Sigmoid colon (tissue), 7 donors: Measurements from ENCODE around the gene GOLGA6L9. TPM values are rescaled to one million over a fixed set of nuclear protein-coding genes. Genes with fewer than 3 reads are reported as not detected.
"Not testable (repeated sequence)": the region's sequence is repeated elsewhere in the genome, so short reads cannot be mapped to it uniquely, and the experiment has no call there.

Experiments used
- DNase-seq: peaks from one replicate; pipeline ENCODE4 v3.0.0-alpha.2; 2019
- H3K27ac ChIP-seq, 4 donors: fragments of 200-600 bp; sonication (generic); one replicate each; pipeline ENCODE4 v1.5.1; 2016 to 2019; ENCODE audit warnings: mild to moderate bottlenecking in 1 of 4
- H3K27me3 ChIP-seq, 3 donors: fragments of 200-600 bp; sonication (generic); one replicate each; pipeline ENCODE4 v1.5.1; 2019; ENCODE audit warnings: mild to moderate bottlenecking in 1 of 3
- H3K36me3 ChIP-seq, 4 donors: fragments of 200-600 bp; sonication (generic); one replicate each; pipeline ENCODE4 v1.5.1; 2016 to 2019
- H3K4me1 ChIP-seq, 4 donors: fragments of 200-600 bp; sonication (generic); one replicate each; pipeline ENCODE4 v1.5.1; 2017 to 2019
- H3K4me3 ChIP-seq, 4 donors: fragments of 200-600 bp; sonication (generic); one replicate each; pipeline ENCODE4 v1.5.1; 2017 to 2019; ENCODE audit warnings: mild to moderate bottlenecking in 2 of 4, moderate library complexity in 1 of 4
- H3K9me3 ChIP-seq, 4 donors: fragments of 200-600 bp in 3 of 4; sonication (generic) in 3 of 4; one replicate each; pipeline versions ENCODE4 v1.5.1 to v1.6.1; 2013 to 2019
- CTCF ChIP-seq, 4 experiments: fragments of 450-650 bp in 3 of 4; fragments of 200-600 bp in 1 of 4; IDR thresholded peaks; one replicate each; pipeline ENCODE4 v1.5.1; 2016 to 2019; ENCODE audit warnings: antibody characterized with exemption in 4 of 4, mild to moderate bottlenecking in 3 of 4, moderate library complexity in 2 of 4
- POLR2AphosphoS5 ChIP-seq, 4 donors: sonication (generic); formaldehyde crosslinking; IDR thresholded peaks; one replicate each; pipeline ENCODE4 v1.6.1; 2017; ENCODE audit warnings: antibody characterized with exemption in 4 of 4
- WGBS, 2 donors: extraction: QIAGEN DNeasy Blood & Tissue Kit; methylation state at CpG; one replicate each; pipeline ENCODE4 v1.1.7; 2013; 5-methylcytosine and 5-hydroxymethylcytosine counted together
- intact Hi-C: fragments of 100-400 bp; cut with DNase I; formaldehyde crosslinking; loops from one replicate; pipeline ENCODE4 v1.15.1; 2023
- polyA plus RNA-seq, 3 donors: library from polyadenylated mRNA; stranded (reverse); fragments of 200-250 nt; gene quantifications; one replicate each; pipeline ENCODE4 v1.2.3, GENCODE V29; 2013
- total RNA-seq, 4 donors: library from RNA; depleted of rRNA; stranded (reverse); fragments of >200 nt; gene quantifications; one replicate each; pipeline ENCODE4 v1.1.0, GENCODE V29; 2016
- donor health status: healthy with polysubstance abuse.
- donor health status: Bipolar disorder and iron deficiency.
- donor health status: healthy.

GOLGA6L9 gene
- total and polyA plus RNA-seq, 7 donors = 1.2 to 18.3 (median 4.5) TPM

GRCh38 chr15:82445420-82445819 lies 15.8 kb downstream of the GOLGA6L9 start:
- H3K27ac ChIP-seq = peak overlapping the region; percentile 65 to 85 (median 80)
- 1% methylated on average over 18 to 30 of the region's 32 CpGs for WGBS, 2 donors
- peak; percentile 65 for DNase-seq
- H3K27me3 ChIP-seq, intact Hi-C loops, H3K36me3 ChIP-seq, H3K4me1 ChIP-seq, H3K9me3 ChIP-seq: not testable (repeated sequence)
- H3K4me3 ChIP-seq = peak overlapping the region; percentile 32 to 52 (median 48)
- TF ChIP-seq POLR2AphosphoS5 (IDR thresholded peaks at IDR 0.05) (peak in 2 of 4 donors; percentile 10 to 19), CTCF (IDR thresholded peaks at IDR 0.05) (peak in 1 of 4 experiments; percentile 22)

GRCh38 chr15:82457336-82457735 lies 27.7 kb downstream of the GOLGA6L9 start:
- WGBS, 2 donors = 90 to 96% methylated on average over 2 of the region's 4 CpGs
- H3K9me3 ChIP-seq, intact Hi-C loops, DNase-seq, H3K27ac ChIP-seq, H3K4me3 ChIP-seq, H3K27me3 ChIP-seq, H3K36me3 ChIP-seq, H3K4me1 ChIP-seq: not testable (repeated sequence)

GRCh38 chr15:82465629-82466028 lies 36.0 kb downstream of the GOLGA6L9 start:
- H3K4me3 ChIP-seq, intact Hi-C loops, H3K9me3 ChIP-seq, H3K27me3 ChIP-seq, H3K4me1 ChIP-seq, H3K36me3 ChIP-seq, DNase-seq, H3K27ac ChIP-seq: not testable (repeated sequence)
- no CpG with 5 or more reads among the region's 5 CpGs for WGBS, 2 donors

- H3K4me3 ChIP-seq, H3K4me1 ChIP-seq, H3K27ac ChIP-seq, H3K9me3 ChIP-seq, H3K27me3 ChIP-seq, intact Hi-C loops, H3K36me3 ChIP-seq: not testable (repeated sequence)
- peak in 1 of 4 experiments; percentile 24 for TF ChIP-seq CTCF (IDR thresholded peaks at IDR 0.05)
- DNase-seq = peak; percentile 42
- WGBS, 2 donors = 7 to 14% methylated on average over 4 of the region's 11 CpGs
Measured at GRCh38 chr15:82468205-82468604, 38.6 kb downstream of the GOLGA6L9 start.

- H3K36me3 ChIP-seq, H3K9me3 ChIP-seq, H3K27ac ChIP-seq, H3K27me3 ChIP-seq, DNase-seq, H3K4me3 ChIP-seq, intact Hi-C loops, H3K4me1 ChIP-seq: not testable (repeated sequence)
- WGBS, 2 donors = 57% methylated on average over 3 of the region's 12 CpGs; no CpG with 5 or more reads in 1 of the 2 donors
Measured at GRCh38 chr15:82469381-82469780, 39.8 kb downstream of the GOLGA6L9 start.

- WGBS, 2 donors = 81 to 86% methylated on average over 30 to 32 of the region's 32 CpGs
- H3K27ac ChIP-seq, H3K4me3 ChIP-seq, H3K4me1 ChIP-seq, H3K27me3 ChIP-seq, H3K36me3 ChIP-seq, intact Hi-C loops, H3K9me3 ChIP-seq: not testable (repeated sequence)
- peak; percentile 58 for DNase-seq
Measured at GRCh38 chr15:82472269-82472982, 42.8 kb downstream of the GOLGA6L9 start.

- H3K27me3 ChIP-seq, intact Hi-C loops, H3K36me3 ChIP-seq, H3K27ac ChIP-seq, H3K4me3 ChIP-seq, H3K4me1 ChIP-seq, H3K9me3 ChIP-seq: not testable (repeated sequence)
- peak; percentile 54 for DNase-seq
- WGBS, 2 donors = 89 to 95% methylated on average over 19 of the region's 22 CpGs
Measured at GRCh38 chr15:82474596-82475325, 45.1 kb downstream of the GOLGA6L9 start.

- DNase-seq = peak; percentile 50
- H3K4me1 ChIP-seq, H3K36me3 ChIP-seq, H3K27ac ChIP-seq, H3K4me3 ChIP-seq, H3K9me3 ChIP-seq, H3K27me3 ChIP-seq, intact Hi-C loops: not testable (repeated sequence)
- WGBS, 2 donors = 89% methylated on average over 7 of the region's 11 CpGs
Measured at GRCh38 chr15:82475345-82475967, 45.8 kb downstream of the GOLGA6L9 start.

GRCh38 chr15:82476697-82477342 lies 47.2 kb downstream of the GOLGA6L9 start:
- H3K4me3 ChIP-seq, H3K9me3 ChIP-seq, intact Hi-C loops, H3K36me3 ChIP-seq, H3K27me3 ChIP-seq, H3K27ac ChIP-seq, H3K4me1 ChIP-seq: not testable (repeated sequence)
- peak; percentile 57 for DNase-seq
- 87 to 88% methylated on average over 13 to 14 of the region's 14 CpGs for WGBS, 2 donors

- DNase-seq = peak; percentile 28
- H3K27ac ChIP-seq, H3K4me1 ChIP-seq, H3K9me3 ChIP-seq, H3K4me3 ChIP-seq, H3K36me3 ChIP-seq, intact Hi-C loops, H3K27me3 ChIP-seq: not testable (repeated sequence)
- 94 to 95% methylated on average over 11 of the region's 13 CpGs for WGBS, 2 donors
Measured at GRCh38 chr15:82477343-82478057, 47.9 kb downstream of the GOLGA6L9 start.
